PC-9 (cell line): ENCODE results near the gene MICB.

ENCODE experiments used
- EZH2 ChIP-seq: fragments of 200-600 bp; sonication (generic); IDR thresholded peaks from 2 replicates; pipeline ENCODE4 v1.8.0; 2017; ENCODE audit warnings: antibody characterized with exemption, low read depth
- TF ChIP-seq, protein P1 (sequence below): fragments of 200-600 bp; sonication (generic); conservative IDR thresholded peaks from 2 replicates; pipeline ENCODE4 v1.6.1; 2017; ENCODE audit warnings: mixed run types, antibody characterized with exemption, mild to moderate bottlenecking, moderate library complexity

DNA sequence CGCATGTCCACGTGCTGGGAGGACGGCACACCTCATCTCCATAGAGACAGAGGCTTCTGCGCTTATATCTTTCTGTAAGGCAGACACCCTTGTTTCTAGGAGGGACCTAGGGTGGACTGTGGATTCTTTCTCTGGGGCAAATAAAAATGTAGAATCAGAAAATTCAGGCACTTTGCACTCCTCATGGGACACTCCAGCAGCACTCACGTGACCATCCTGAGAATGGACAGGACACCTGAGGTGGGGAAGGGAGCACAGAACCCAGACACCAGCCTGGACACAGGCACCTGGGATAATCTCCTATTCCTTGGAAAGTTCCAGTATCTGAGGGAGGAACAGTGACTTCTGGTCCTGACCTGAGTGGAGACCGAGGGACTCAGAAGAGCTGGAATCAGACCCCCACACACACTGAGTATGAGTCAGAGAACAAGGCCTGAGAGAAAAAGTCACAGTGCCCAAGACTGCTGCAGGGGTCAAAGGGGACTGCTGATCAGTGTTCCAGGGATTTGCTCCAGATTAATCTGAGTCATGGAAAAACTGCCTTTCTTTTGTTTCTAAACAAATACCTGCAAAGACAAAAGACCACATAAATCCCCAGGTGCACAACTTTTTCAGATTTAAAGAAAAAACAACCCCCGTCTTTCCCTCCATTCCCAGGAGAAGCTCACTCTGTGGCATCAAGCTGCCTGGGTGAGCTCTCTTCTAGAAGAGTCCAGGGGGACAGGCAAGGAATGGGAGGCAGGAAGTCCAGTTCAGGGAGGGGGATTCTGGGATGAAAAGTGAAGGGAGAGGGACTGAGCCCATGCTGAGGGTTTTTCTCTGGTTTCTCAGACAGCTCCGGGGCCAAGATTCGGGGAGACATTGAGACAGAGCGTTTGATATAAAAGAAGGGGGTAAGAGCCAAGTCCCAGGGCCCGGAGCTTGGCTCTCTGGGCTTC, 35.6 kb upstream of the MICB start:
- TF ChIP-seq, protein P1, sequence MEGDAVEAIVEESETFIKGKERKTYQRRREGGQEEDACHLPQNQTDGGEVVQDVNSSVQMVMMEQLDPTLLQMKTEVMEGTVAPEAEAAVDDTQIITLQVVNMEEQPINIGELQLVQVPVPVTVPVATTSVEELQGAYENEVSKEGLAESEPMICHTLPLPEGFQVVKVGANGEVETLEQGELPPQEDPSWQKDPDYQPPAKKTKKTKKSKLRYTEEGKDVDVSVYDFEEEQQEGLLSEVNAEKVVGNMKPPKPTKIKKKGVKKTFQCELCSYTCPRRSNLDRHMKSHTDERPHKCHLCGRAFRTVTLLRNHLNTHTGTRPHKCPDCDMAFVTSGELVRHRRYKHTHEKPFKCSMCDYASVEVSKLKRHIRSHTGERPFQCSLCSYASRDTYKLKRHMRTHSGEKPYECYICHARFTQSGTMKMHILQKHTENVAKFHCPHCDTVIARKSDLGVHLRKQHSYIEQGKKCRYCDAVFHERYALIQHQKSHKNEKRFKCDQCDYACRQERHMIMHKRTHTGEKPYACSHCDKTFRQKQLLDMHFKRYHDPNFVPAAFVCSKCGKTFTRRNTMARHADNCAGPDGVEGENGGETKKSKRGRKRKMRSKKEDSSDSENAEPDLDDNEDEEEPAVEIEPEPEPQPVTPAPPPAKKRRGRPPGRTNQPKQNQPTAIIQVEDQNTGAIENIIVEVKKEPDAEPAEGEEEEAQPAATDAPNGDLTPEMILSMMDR, result no peak
- no peak for TF ChIP-seq EZH2
